Astrocyte (in vitro differentiated cells and primary cell): Measurements from ENCODE around the gene MORC1. TPM values are rescaled to one million over a fixed set of nuclear protein-coding genes. Genes with fewer than 3 reads are reported as not detected.
A peak's percentile ranks its signal among the peaks of the same experiment; 100 is the strongest.

Experiments used
- DNase-seq: peaks from one replicate; pipeline ENCODE4 v3.0.0-alpha.2; 2010; ENCODE audit warnings: low read depth
- FAIRE-seq: peaks from 2 replicates; lab custom pipeline; 2011; peaks lifted over from hg19 to GRCh38; lab: Jason Lieb, UNC
- H2AFZ ChIP-seq: 2 replicates; pipeline ENCODE4 v1.6.0; 2012; ENCODE audit warnings: low read depth, low read length, inconsistent platforms
- H3K27ac ChIP-seq: 2 replicates; pipeline ENCODE4 v1.5.1; 2011; ENCODE audit warnings: low read depth, low read length, inconsistent platforms
- H3K27me3 ChIP-seq: 2 replicates; pipeline ENCODE4 v1.6.0; 2011; ENCODE audit warnings: low read length, inconsistent platforms; ENCODE audit not compliant: insufficient read depth
- H3K36me3 ChIP-seq: 2 replicates; pipeline ENCODE4 v1.5.1; 2011; ENCODE audit warnings: low read length, inconsistent platforms; ENCODE audit not compliant: insufficient read depth
- H3K4me1 ChIP-seq: 2 replicates; pipeline ENCODE4 v1.5.1; 2011; ENCODE audit warnings: low read length, inconsistent platforms; ENCODE audit not compliant: insufficient read depth
- H3K4me2 ChIP-seq: 2 replicates; pipeline ENCODE4 v1.6.0; 2012; ENCODE audit warnings: low read length, inconsistent platforms
- H3K4me3 ChIP-seq: 2 replicates; pipeline ENCODE4 v1.5.1; 2011; ENCODE audit warnings: low read depth, mild to moderate bottlenecking, low read length, inconsistent platforms; ENCODE audit not compliant: insufficient read depth
- H3K79me2 ChIP-seq: 2 replicates; pipeline ENCODE4 v1.6.0; 2012; ENCODE audit warnings: mild to moderate bottlenecking, low read length, inconsistent platforms; ENCODE audit not compliant: insufficient read depth
- H3K9ac ChIP-seq: 2 replicates; pipeline ENCODE4 v1.6.0; 2012; ENCODE audit warnings: mild to moderate bottlenecking, low read length, inconsistent platforms
- H3K9me3 ChIP-seq: 2 replicates; pipeline ENCODE4 v1.5.1; 2012; ENCODE audit warnings: low read depth, mild to moderate bottlenecking, low read length, inconsistent platforms; ENCODE audit not compliant: insufficient read depth
- H4K20me1 ChIP-seq: 2 replicates; pipeline ENCODE4 v1.6.0; 2012; ENCODE audit warnings: low read length, inconsistent platforms; ENCODE audit not compliant: insufficient read depth
- H3K27ac Mint-ChIP-seq: one replicate; pipeline ENCODE4 v1.8.0; 2021; ENCODE audit warnings: mild to moderate bottlenecking, mixed read lengths; ENCODE audit not compliant: unreplicated experiment
- H3K27me3 Mint-ChIP-seq: one replicate; pipeline ENCODE4 v1.8.0; 2021; ENCODE audit warnings: low read depth, mixed read lengths; ENCODE audit not compliant: unreplicated experiment
- H3K36me3 Mint-ChIP-seq: one replicate; pipeline ENCODE4 v1.8.0; 2021; ENCODE audit warnings: low read depth, mixed read lengths; ENCODE audit not compliant: unreplicated experiment
- H3K4me1 Mint-ChIP-seq: one replicate; pipeline ENCODE4 v1.8.0; 2021; ENCODE audit warnings: low read depth, mixed read lengths; ENCODE audit not compliant: unreplicated experiment
- H3K4me3 Mint-ChIP-seq: one replicate; pipeline ENCODE4 v1.8.0; 2021; ENCODE audit warnings: mild to moderate bottlenecking, moderate library complexity, mixed read lengths; ENCODE audit not compliant: unreplicated experiment
- H3K9me3 Mint-ChIP-seq: one replicate; pipeline ENCODE4 v1.8.0; 2021; ENCODE audit warnings: mild to moderate bottlenecking, mixed read lengths; ENCODE audit not compliant: unreplicated experiment
- EZH2 ChIP-seq: IDR thresholded peaks from 2 replicates; pipeline ENCODE4 v1.6.1; 2012; ENCODE audit warnings: mild to moderate bottlenecking, low read length, inconsistent platforms; ENCODE audit not compliant: insufficient read depth
- total RNA-seq: library from RNA; stranded (reverse); gene quantifications from 2 replicates; pipeline ENCODE4 v1.2.1, GENCODE V29; 2021
- TF ChIP-seq, protein P1 (sequence below): IDR thresholded peaks from 2 replicates; pipeline ENCODE4 v1.5.1; 2011; ENCODE audit warnings: low read depth, mild to moderate bottlenecking, inconsistent platforms, low read length, moderate library complexity; ENCODE audit not compliant: insufficient read depth

Gene MORC1
- total RNA-seq, 1 donor from 2014 or later: not detected

DNA sequence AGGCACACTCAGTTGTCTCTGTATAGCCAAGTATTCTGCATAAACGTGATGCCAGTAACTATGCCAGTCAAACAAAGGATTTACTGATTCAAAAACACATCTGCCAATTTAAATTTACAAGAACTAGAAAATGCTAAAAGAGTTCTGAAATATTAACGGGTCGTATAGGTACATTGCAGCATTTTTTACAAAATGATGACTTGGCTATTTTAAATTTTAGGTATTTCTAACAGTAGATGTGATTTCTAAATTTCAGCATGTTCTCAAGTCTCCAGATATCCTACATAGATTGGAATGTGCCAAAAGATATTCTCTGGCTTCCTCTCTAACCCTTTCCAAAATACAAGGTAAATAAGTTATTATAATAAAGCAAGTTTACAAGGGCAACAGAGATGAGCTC, 60.3 kb downstream of the MORC1 start:
- Histone ChIP-seq H3K4me2 (no peak overlapping the region), H4K20me1 (no peaks in the 10 kb centered on the region), H3K27me3 (no peaks in the 10 kb centered on the region), H3K4me1 (no peaks in the 10 kb centered on the region), H3K79me2 (no peaks in the 10 kb centered on the region), H2AFZ (no peak overlapping the region), H3K9me3 (no peaks in the 10 kb centered on the region), H3K27ac (no peak overlapping the region), H3K9ac (no peak overlapping the region), H3K4me3 (no peak overlapping the region), H3K36me3 (no peaks in the 10 kb centered on the region)
- no peak for FAIRE-seq
- TF ChIP-seq, protein P1, sequence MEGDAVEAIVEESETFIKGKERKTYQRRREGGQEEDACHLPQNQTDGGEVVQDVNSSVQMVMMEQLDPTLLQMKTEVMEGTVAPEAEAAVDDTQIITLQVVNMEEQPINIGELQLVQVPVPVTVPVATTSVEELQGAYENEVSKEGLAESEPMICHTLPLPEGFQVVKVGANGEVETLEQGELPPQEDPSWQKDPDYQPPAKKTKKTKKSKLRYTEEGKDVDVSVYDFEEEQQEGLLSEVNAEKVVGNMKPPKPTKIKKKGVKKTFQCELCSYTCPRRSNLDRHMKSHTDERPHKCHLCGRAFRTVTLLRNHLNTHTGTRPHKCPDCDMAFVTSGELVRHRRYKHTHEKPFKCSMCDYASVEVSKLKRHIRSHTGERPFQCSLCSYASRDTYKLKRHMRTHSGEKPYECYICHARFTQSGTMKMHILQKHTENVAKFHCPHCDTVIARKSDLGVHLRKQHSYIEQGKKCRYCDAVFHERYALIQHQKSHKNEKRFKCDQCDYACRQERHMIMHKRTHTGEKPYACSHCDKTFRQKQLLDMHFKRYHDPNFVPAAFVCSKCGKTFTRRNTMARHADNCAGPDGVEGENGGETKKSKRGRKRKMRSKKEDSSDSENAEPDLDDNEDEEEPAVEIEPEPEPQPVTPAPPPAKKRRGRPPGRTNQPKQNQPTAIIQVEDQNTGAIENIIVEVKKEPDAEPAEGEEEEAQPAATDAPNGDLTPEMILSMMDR: no peak
- no peak for TF ChIP-seq EZH2
- DNase-seq: no peak
- no peak overlapping the region for H3K27ac Mint-ChIP-seq
- no peaks in the 10 kb centered on the region for H3K36me3 Mint-ChIP-seq
- no peaks in the 10 kb centered on the region for H3K4me1 Mint-ChIP-seq
- H3K4me3 Mint-ChIP-seq: no peak overlapping the region
- H3K27me3 Mint-ChIP-seq: peaks cover 2% of the 10 kb centered on the region
- H3K9me3 Mint-ChIP-seq: peaks cover 3% of the 10 kb centered on the region

DNA sequence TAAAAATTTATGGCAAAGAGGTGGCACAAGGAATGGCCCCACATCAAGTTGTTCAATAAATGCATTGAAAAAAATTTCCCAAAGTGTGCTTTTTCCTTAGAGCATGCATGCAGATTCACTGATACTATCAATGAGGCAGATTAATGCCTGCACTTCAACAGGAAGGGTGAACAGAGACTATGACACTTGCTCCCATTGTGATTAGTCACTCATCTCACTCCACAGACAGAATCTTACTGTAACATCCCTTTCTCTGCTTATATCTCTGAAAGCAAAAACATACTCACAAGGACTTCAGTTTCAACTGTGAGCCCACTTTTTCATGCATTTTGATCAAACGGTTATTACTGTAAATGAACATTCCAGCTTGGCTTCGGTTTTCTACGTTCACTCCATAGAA, 60.9 kb downstream of the MORC1 start:
- TF ChIP-seq, protein P1: no peak
- TF ChIP-seq EZH2: no peak
- no peak overlapping the region for H3K4me3 ChIP-seq

DNA sequence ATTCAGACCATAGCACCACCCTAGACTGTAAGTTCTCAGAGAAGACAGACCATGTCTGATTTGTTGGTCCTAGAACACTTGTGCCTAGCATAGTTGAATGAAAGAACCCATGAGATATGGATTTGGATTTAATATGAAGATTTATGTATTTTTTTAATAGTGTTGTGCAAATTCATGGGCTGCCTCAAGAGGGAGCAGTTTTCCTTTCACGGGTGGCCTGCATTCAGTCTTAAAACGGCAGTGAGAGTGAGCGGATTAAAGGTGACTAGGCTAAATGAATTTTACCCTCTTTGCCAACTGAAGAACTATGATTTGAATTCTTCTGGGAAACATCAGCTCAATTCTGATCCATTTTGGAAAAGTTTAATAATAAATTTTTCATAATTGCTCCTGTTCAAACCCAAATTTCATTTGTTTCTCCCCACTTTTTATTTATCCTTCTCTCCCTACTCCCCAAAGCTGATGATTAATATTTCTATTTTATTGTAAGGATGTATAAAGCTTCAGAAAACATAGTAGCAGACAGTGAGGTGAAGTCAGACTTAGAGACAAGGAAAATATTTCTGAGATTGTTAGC, 67.3 kb downstream of the MORC1 start:
- FAIRE-seq (no peak), DNase-seq (peak; percentile 1)
- H3K4me2 ChIP-seq: no peak overlapping the region
- H3K27ac ChIP-seq: no peak overlapping the region
- H2AFZ ChIP-seq: no peak overlapping the region
- Mint-ChIP-seq H3K9me3 (peaks cover under 1% of the 10 kb centered on the region), H3K4me1 (no peaks in the 10 kb centered on the region), H3K27ac (no peak overlapping the region), H3K27me3 (no peaks in the 10 kb centered on the region), H3K36me3 (no peaks in the 10 kb centered on the region), H3K4me3 (no peak overlapping the region)
- no peaks in the 10 kb centered on the region for H3K4me1 ChIP-seq
- H3K9ac ChIP-seq: no peak overlapping the region
- TF ChIP-seq EZH2: no peak
- TF ChIP-seq, protein P1: peak; percentile 66
- no peaks in the 10 kb centered on the region for H4K20me1 ChIP-seq
- no peaks in the 10 kb centered on the region for H3K36me3 ChIP-seq
- no peak overlapping the region for H3K4me3 ChIP-seq
- H3K27me3 ChIP-seq: no peaks in the 10 kb centered on the region
- H3K79me2 ChIP-seq: no peaks in the 10 kb centered on the region
- no peaks in the 10 kb centered on the region for H3K9me3 ChIP-seq

More for the DNA sequence above, 60.9 kb downstream of the MORC1 start:
- H3K9me3 ChIP-seq: no peaks in the 10 kb centered on the region
- no peak overlapping the region for H2AFZ ChIP-seq
- H3K36me3 Mint-ChIP-seq: no peaks in the 10 kb centered on the region
- H3K36me3 ChIP-seq: no peaks in the 10 kb centered on the region
- H3K4me2 ChIP-seq: no peak overlapping the region
- no peaks in the 10 kb centered on the region for H3K27me3 ChIP-seq
- no peaks in the 10 kb centered on the region for H3K4me1 Mint-ChIP-seq
- H3K27ac Mint-ChIP-seq: no peak overlapping the region
- H4K20me1 ChIP-seq: no peaks in the 10 kb centered on the region
- peaks cover 3% of the 10 kb centered on the region for H3K9me3 Mint-ChIP-seq
- H3K4me3 Mint-ChIP-seq: no peak overlapping the region
- FAIRE-seq (no peak), DNase-seq (no peak)
- no peak overlapping the region for H3K9ac ChIP-seq
- no peaks in the 10 kb centered on the region for H3K4me1 ChIP-seq
- H3K27ac ChIP-seq: no peak overlapping the region
- peaks cover 2% of the 10 kb centered on the region for H3K27me3 Mint-ChIP-seq
- no peaks in the 10 kb centered on the region for H3K79me2 ChIP-seq
